HEK293T (cell line): Measurements from ENCODE around the gene SLC9A9.

Experiments used
- CTCF ChIA-PET: fragments of 350-600 bp; formaldehyde crosslinking; extraction: SDS; loops from one replicate; lab custom pipeline; 2021; ENCODE audit warnings: antibody characterized with exemption, inconsistent platforms; lab: Yijun Ruan, JAX
- POLR2A ChIA-PET: fragments of 350-600 bp; formaldehyde crosslinking; extraction: SDS; loops from one replicate; lab custom pipeline; 2020; ENCODE audit warnings: antibody characterized with exemption, inconsistent platforms; lab: Yijun Ruan, JAX
- DNase-seq: peaks from one replicate; pipeline ENCODE4 v3.0.0; 2012; ENCODE audit warnings: mixed read lengths; ENCODE audit errors: extremely low spot score
- ARNT ChIP-seq: fragments of 450-650 bp; IDR thresholded peaks from 2 replicates; pipeline ENCODE4 v1.6.1; 2017; ENCODE audit warnings: mild to moderate bottlenecking
- BHLHE40 ChIP-seq: fragments of 450-650 bp; IDR thresholded peaks from 2 replicates; pipeline ENCODE4 v1.6.1; 2016; ENCODE audit warnings: mild to moderate bottlenecking, moderate library complexity, borderline replicate concordance
- CTBP1 ChIP-seq: fragments of 450-650 bp; IDR thresholded peaks from 2 replicates; pipeline ENCODE4 v1.6.1; 2016; ENCODE audit warnings: borderline replicate concordance
- ELF4 ChIP-seq: fragments of 450-650 bp; IDR thresholded peaks from 2 replicates; pipeline ENCODE4 v1.6.1; 2017; ENCODE audit warnings: antibody characterized with exemption
- FOXA1 ChIP-seq: fragments of 450-650 bp; IDR thresholded peaks from 2 replicates; pipeline ENCODE4 v1.6.1; 2016; ENCODE audit warnings: mild to moderate bottlenecking
- FOXK2 ChIP-seq: fragments of 450-650 bp; IDR thresholded peaks from 2 replicates; pipeline ENCODE4 v1.6.1; 2016; ENCODE audit warnings: mild to moderate bottlenecking
- FOXM1 ChIP-seq: fragments of 450-650 bp; IDR thresholded peaks from 2 replicates; pipeline ENCODE4 v1.6.1; 2017; ENCODE audit warnings: mild to moderate bottlenecking, borderline replicate concordance
- HDGF ChIP-seq: fragments of 450-650 bp; IDR thresholded peaks from 2 replicates; pipeline ENCODE4 v1.6.1; 2017; ENCODE audit warnings: antibody characterized with exemption, borderline replicate concordance
- L3MBTL2 ChIP-seq: fragments of 450-650 bp; conservative IDR thresholded peaks from 2 replicates; pipeline ENCODE4 v1.6.1; 2016; ENCODE audit warnings: mild to moderate bottlenecking
- LEF1 ChIP-seq: fragments of 450-650 bp; IDR thresholded peaks from 2 replicates; pipeline ENCODE4 v1.6.1; 2017; ENCODE audit warnings: mild to moderate bottlenecking, borderline replicate concordance
- NFRKB ChIP-seq: fragments of 450-650 bp; IDR thresholded peaks from 2 replicates; pipeline ENCODE4 v1.6.1; 2016; ENCODE audit warnings: mild to moderate bottlenecking, moderate library complexity
- PKNOX1 ChIP-seq: fragments of 450-650 bp; IDR thresholded peaks from 2 replicates; pipeline ENCODE4 v1.6.1; 2016
- SP1 ChIP-seq: fragments of 450-650 bp; IDR thresholded peaks from 2 replicates; pipeline ENCODE4 v1.6.1; 2017
- SUZ12 ChIP-seq: fragments of 450-650 bp; IDR thresholded peaks from 2 replicates; pipeline ENCODE4 v1.6.1; 2016; ENCODE audit warnings: mild to moderate bottlenecking
- TARDBP ChIP-seq: fragments of 450-650 bp; IDR thresholded peaks from 2 replicates; pipeline ENCODE4 v1.6.1; 2016
- ZNF384 ChIP-seq: fragments of 450-650 bp; IDR thresholded peaks from 2 replicates; pipeline ENCODE4 v1.6.1; 2016

SLC9A9 gene

GRCh38 chr3:143306407-143306806 is 541.9 kb downstream of the SLC9A9 start:
- no peak for TF ChIP-seq SP1
- TF ChIP-seq TARDBP: no peak
- TF ChIP-seq L3MBTL2: no peak
- no peak for TF ChIP-seq FOXK2
- TF ChIP-seq ZNF384: no peak
- TF ChIP-seq ARNT: no peak
- TF ChIP-seq BHLHE40: no peak
- no peak for TF ChIP-seq PKNOX1
- no peak for TF ChIP-seq FOXM1
- TF ChIP-seq CTBP1: no peak
- no peak for TF ChIP-seq LEF1
- TF ChIP-seq NFRKB: no peak
- no peak for TF ChIP-seq FOXA1
- no peak for TF ChIP-seq ELF4
- no peak for TF ChIP-seq SUZ12
- TF ChIP-seq HDGF: no peak
- DNase-seq: no peak
- ChIA-PET POLR2A (no interaction called here), CTCF (no interaction called here)

- POLR2A ChIA-PET: no interaction called here
- no peak for DNase-seq
- TF ChIP-seq SUZ12: no peak
- TF ChIP-seq ELF4: no peak
- no peak for TF ChIP-seq TARDBP
- TF ChIP-seq PKNOX1: no peak
- no peak for TF ChIP-seq L3MBTL2
- no peak for TF ChIP-seq BHLHE40
- TF ChIP-seq FOXK2: no peak
- TF ChIP-seq HDGF: no peak
- TF ChIP-seq FOXA1: no peak
- no peak for TF ChIP-seq ARNT
- no peak for TF ChIP-seq NFRKB
- no peak for TF ChIP-seq LEF1
- no peak for TF ChIP-seq SP1
- TF ChIP-seq ZNF384: no peak
- CTCF ChIA-PET: no interaction called here
Observed at GRCh38 chr3:143302638-143303171, 545.6 kb downstream of the SLC9A9 start.

- DNase-seq: no peak
- CTCF ChIA-PET: no interaction called here
- POLR2A ChIA-PET: no interaction called here
- no peak for TF ChIP-seq FOXA1
- TF ChIP-seq ARNT: no peak
- TF ChIP-seq FOXM1: no peak
- no peak for TF ChIP-seq CTBP1
- no peak for TF ChIP-seq SUZ12
- TF ChIP-seq LEF1: no peak
- TF ChIP-seq NFRKB: no peak
- TF ChIP-seq TARDBP: no peak
- TF ChIP-seq HDGF: no peak
- no peak for TF ChIP-seq L3MBTL2
Observed at GRCh38 chr3:143301031-143301901, 547.0 kb downstream of the SLC9A9 start.

GRCh38 chr3:143298886-143299535 is 549.3 kb downstream of the SLC9A9 start:
- no peak for DNase-seq
- POLR2A ChIA-PET: no interaction called here
- CTCF ChIA-PET: no interaction called here
- no peak for TF ChIP-seq SUZ12
- TF ChIP-seq CTBP1: no peak
- TF ChIP-seq L3MBTL2: no peak
- TF ChIP-seq TARDBP: no peak
- no peak for TF ChIP-seq HDGF
- no peak for TF ChIP-seq FOXM1
- no peak for TF ChIP-seq PKNOX1
- TF ChIP-seq FOXK2: no peak
- no peak for TF ChIP-seq ZNF384
- no peak for TF ChIP-seq NFRKB
- no peak for TF ChIP-seq FOXA1

- no peak for TF ChIP-seq BHLHE40
- TF ChIP-seq SUZ12: no peak
- no peak for TF ChIP-seq ARNT
- TF ChIP-seq FOXM1: no peak
- POLR2A ChIA-PET: no interaction called here
- CTCF ChIA-PET: no interaction called here
- DNase-seq: no peak
Observed at GRCh38 chr3:143298380-143298779, 549.9 kb downstream of the SLC9A9 start.
